Endothelial cell (in vitro differentiated cells): Measurements from ENCODE around the gene TGFBR3. TPM values are rescaled to one million over a fixed set of nuclear protein-coding genes. Genes with fewer than 3 reads are reported as not detected.

Source experiments
- DNase-seq: peaks from one replicate; pipeline ENCODE4 v3.0.0; 2021; ENCODE audit warnings: low spot score
- H3K27ac Mint-ChIP-seq: one replicate; pipeline ENCODE4 v1.8.0; 2021; ENCODE audit warnings: mixed read lengths, inconsistent platforms; ENCODE audit not compliant: unreplicated experiment
- H3K27me3 Mint-ChIP-seq: one replicate; pipeline ENCODE4 v1.8.0; 2021; ENCODE audit warnings: mild to moderate bottlenecking, moderate library complexity, mixed read lengths, inconsistent platforms; ENCODE audit not compliant: unreplicated experiment
- H3K36me3 Mint-ChIP-seq: one replicate; pipeline ENCODE4 v1.8.0; 2021; ENCODE audit warnings: mild to moderate bottlenecking, low read depth, mixed read lengths, inconsistent platforms; ENCODE audit not compliant: unreplicated experiment
- H3K4me1 Mint-ChIP-seq: one replicate; pipeline ENCODE4 v1.8.0; 2021; ENCODE audit warnings: mild to moderate bottlenecking, mixed read lengths, inconsistent platforms; ENCODE audit not compliant: unreplicated experiment
- H3K4me3 Mint-ChIP-seq: one replicate; pipeline ENCODE4 v1.8.0; 2021; ENCODE audit warnings: mild to moderate bottlenecking, mixed read lengths, inconsistent platforms; ENCODE audit not compliant: unreplicated experiment
- H3K9me3 Mint-ChIP-seq: one replicate; pipeline ENCODE4 v1.8.0; 2021; ENCODE audit warnings: mixed read lengths, inconsistent platforms; ENCODE audit not compliant: unreplicated experiment
- total RNA-seq: library from RNA; stranded (reverse); fragmentation: NEBNext Ultra II Directional; extraction: Animal tissue kit (Norgen Biotek cat#: 25700); gene quantifications from one replicate; pipeline ENCODE4 v1.2.1, GENCODE V29; 2021; ENCODE audit not compliant: unreplicated experiment
- TF ChIP-seq, protein P1 (sequence below): fragments of 200-600 bp; sonication (generic); IDR thresholded peaks from one replicate; pipeline ENCODE4 v1.5.0; 2021; ENCODE audit warnings: antibody characterized with exemption; ENCODE audit not compliant: unreplicated experiment

Gene TGFBR3
- total RNA-seq, 1 donor from 2014 or later: 39.2 TPM

- H3K27me3 Mint-ChIP-seq: peaks cover 8% of the 10 kb centered on the region
- TF ChIP-seq, protein P1, sequence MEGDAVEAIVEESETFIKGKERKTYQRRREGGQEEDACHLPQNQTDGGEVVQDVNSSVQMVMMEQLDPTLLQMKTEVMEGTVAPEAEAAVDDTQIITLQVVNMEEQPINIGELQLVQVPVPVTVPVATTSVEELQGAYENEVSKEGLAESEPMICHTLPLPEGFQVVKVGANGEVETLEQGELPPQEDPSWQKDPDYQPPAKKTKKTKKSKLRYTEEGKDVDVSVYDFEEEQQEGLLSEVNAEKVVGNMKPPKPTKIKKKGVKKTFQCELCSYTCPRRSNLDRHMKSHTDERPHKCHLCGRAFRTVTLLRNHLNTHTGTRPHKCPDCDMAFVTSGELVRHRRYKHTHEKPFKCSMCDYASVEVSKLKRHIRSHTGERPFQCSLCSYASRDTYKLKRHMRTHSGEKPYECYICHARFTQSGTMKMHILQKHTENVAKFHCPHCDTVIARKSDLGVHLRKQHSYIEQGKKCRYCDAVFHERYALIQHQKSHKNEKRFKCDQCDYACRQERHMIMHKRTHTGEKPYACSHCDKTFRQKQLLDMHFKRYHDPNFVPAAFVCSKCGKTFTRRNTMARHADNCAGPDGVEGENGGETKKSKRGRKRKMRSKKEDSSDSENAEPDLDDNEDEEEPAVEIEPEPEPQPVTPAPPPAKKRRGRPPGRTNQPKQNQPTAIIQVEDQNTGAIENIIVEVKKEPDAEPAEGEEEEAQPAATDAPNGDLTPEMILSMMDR: no peak
- H3K27ac Mint-ChIP-seq: no peak overlapping the region
- no peak for DNase-seq
- no peak overlapping the region for H3K4me3 Mint-ChIP-seq
- H3K36me3 Mint-ChIP-seq: peaks cover 23% of the 10 kb centered on the region
- H3K4me1 Mint-ChIP-seq: peaks cover 30% of the 10 kb centered on the region
- H3K9me3 Mint-ChIP-seq: no peaks in the 10 kb centered on the region
These were observed 88.8 kb downstream of the TGFBR3 start for GRCh38 chr1:91797164-91797563.

- peaks cover 8% of the 10 kb centered on the region for H3K27me3 Mint-ChIP-seq
- DNase-seq: no peak
- H3K4me3 Mint-ChIP-seq: no peak overlapping the region
- H3K36me3 Mint-ChIP-seq: peaks cover 23% of the 10 kb centered on the region
- H3K27ac Mint-ChIP-seq: no peak overlapping the region
- TF ChIP-seq, protein P1: no peak
- no peaks in the 10 kb centered on the region for H3K9me3 Mint-ChIP-seq
- H3K4me1 Mint-ChIP-seq: peaks cover 37% of the 10 kb centered on the region
These were observed 89.6 kb downstream of the TGFBR3 start for GRCh38 chr1:91796390-91796654.

- Mint-ChIP-seq H3K9me3 (no peaks in the 10 kb centered on the region), H3K4me3 (no peak overlapping the region), H3K27me3 (peaks cover 8% of the 10 kb centered on the region), H3K27ac (no peak overlapping the region), H3K4me1 (peaks cover 41% of the 10 kb centered on the region), H3K36me3 (peaks cover 28% of the 10 kb centered on the region)
- TF ChIP-seq, protein P1: no peak
- no peak for DNase-seq
These were observed 90.2 kb downstream of the TGFBR3 start for GRCh38 chr1:91795591-91796389.

DNA sequence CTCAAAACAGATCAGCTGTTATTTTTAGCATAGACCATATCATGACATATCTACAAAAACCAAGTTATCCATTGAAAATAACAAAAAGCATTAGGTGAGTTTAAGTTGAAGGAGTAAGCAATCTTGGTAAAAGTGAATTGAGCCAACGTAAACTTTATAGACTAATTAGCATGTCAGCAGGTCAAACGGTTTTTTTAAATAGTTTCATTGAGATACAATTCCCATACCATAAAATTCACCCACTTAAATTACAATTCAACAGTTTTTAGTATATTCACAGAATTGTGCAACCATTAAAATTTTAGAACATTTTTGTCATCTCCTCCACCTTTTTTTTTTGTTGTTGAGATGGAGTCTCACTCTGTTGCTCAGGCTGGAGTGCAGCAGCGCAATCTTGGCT is 92.1 kb downstream of the TGFBR3 start:
- DNase-seq: no peak
- Mint-ChIP-seq H3K36me3 (peaks cover 26% of the 10 kb centered on the region), H3K27ac (no peak overlapping the region), H3K4me3 (no peak overlapping the region), H3K27me3 (peaks cover 8% of the 10 kb centered on the region), H3K4me1 (peaks cover 40% of the 10 kb centered on the region), H3K9me3 (no peaks in the 10 kb centered on the region)
- TF ChIP-seq, protein P1: no peak

- H3K36me3 Mint-ChIP-seq: peaks cover 28% of the 10 kb centered on the region
- peaks cover 7% of the 10 kb centered on the region for H3K27me3 Mint-ChIP-seq
- TF ChIP-seq, protein P1: no peak
- H3K4me1 Mint-ChIP-seq: peaks cover 33% of the 10 kb centered on the region
- no peak overlapping the region for H3K4me3 Mint-ChIP-seq
- no peak overlapping the region for H3K27ac Mint-ChIP-seq
- DNase-seq: no peak
- no peaks in the 10 kb centered on the region for H3K9me3 Mint-ChIP-seq
These were observed 92.8 kb downstream of the TGFBR3 start for GRCh38 chr1:91793189-91793588.
